AG10803 (cell line): Measurements from ENCODE around the gene RAP2C.

Experiments used
- DNase-seq: peaks from one replicate; pipeline ENCODE4 v3.0.0; 2010; ENCODE audit warnings: low read depth
- H3K4me3 ChIP-seq: 2 replicates; pipeline ENCODE4 v1.5.1; 2011; ENCODE audit warnings: mild to moderate bottlenecking, low read length, control low read depth
- CTCF ChIP-seq: conservative IDR thresholded peaks from 2 replicates; pipeline ENCODE4 v1.5.1; 2011; ENCODE audit warnings: mild to moderate bottlenecking, low read length, control low read depth, inconsistent platforms

Gene RAP2C

GRCh38 chrX:132184871-132185270 lies 34.4 kb downstream of the RAP2C start:
- no peak overlapping the region for H3K4me3 ChIP-seq
- DNase-seq: no peak
- no peak for TF ChIP-seq CTCF

GRCh38 chrX:132181364-132181763 lies 37.9 kb downstream of the RAP2C start:
- DNase-seq: no peak
- TF ChIP-seq CTCF: no peak
- H3K4me3 ChIP-seq: no peak overlapping the region

- H3K4me3 ChIP-seq: no peak overlapping the region
- no peak for DNase-seq
- TF ChIP-seq CTCF: no peak
Observed at GRCh38 chrX:132180929-132181328, 38.3 kb downstream of the RAP2C start.

- no peak overlapping the region for H3K4me3 ChIP-seq
- no peak for TF ChIP-seq CTCF
- no peak for DNase-seq
Observed at GRCh38 chrX:132173647-132174046, 45.6 kb downstream of the RAP2C start.

GRCh38 chrX:132171881-132172280 lies 47.4 kb downstream of the RAP2C start:
- no peak for TF ChIP-seq CTCF
- no peak for DNase-seq
- no peak overlapping the region for H3K4me3 ChIP-seq

- DNase-seq: no peak
- no peak overlapping the region for H3K4me3 ChIP-seq
- no peak for TF ChIP-seq CTCF
Observed at GRCh38 chrX:132171478-132171877, 47.8 kb downstream of the RAP2C start.

GRCh38 chrX:132169554-132169953 lies 49.7 kb downstream of the RAP2C start:
- TF ChIP-seq CTCF: no peak
- H3K4me3 ChIP-seq: no peak overlapping the region
- no peak for DNase-seq
